Measurements from ENCODE around the gene DRP2. TPM values are rescaled to one million over a fixed set of nuclear protein-coding genes. Genes with fewer than 3 reads are reported as not detected.

Gene DRP2
- total RNA-seq, 1 donor from 2014 or later = 4.4 TPM

- H3K36me3 Mint-ChIP-seq = peaks cover 3% of the 10 kb centered on the region
These were observed 28.3 kb upstream of the DRP2 start for GRCh38 chrX:101191217-101191750.

GRCh38 chrX:101195442-101196173 lies 24.0 kb upstream of the DRP2 start:
- H3K4me1 Mint-ChIP-seq = no peaks in the 10 kb centered on the region
- no peak overlapping the region for H3K4me3 Mint-ChIP-seq
- no peak overlapping the region for H3K27ac Mint-ChIP-seq
- no peaks in the 10 kb centered on the region for H3K27me3 Mint-ChIP-seq (ENCODE audit: low read depth)
- H3K36me3 Mint-ChIP-seq = peaks cover 3% of the 10 kb centered on the region
- no peak for TF ChIP-seq CTCF (IDR thresholded peaks at IDR 0.05; ENCODE audit: unreplicated experiment)
- peaks cover 26% of the 10 kb centered on the region for H3K9me3 Mint-ChIP-seq
- no peak for DNase-seq (ENCODE audit: low spot score in 2 of 2, unreplicated experiment in 2 of 2)

More at GRCh38 chrX:101191217-101191750, 28.3 kb upstream of the DRP2 start:
- Mint-ChIP-seq H3K27ac (no peak overlapping the region), H3K4me1 (no peaks in the 10 kb centered on the region), H3K9me3 (peaks cover 60% of the 10 kb centered on the region), H3K4me3 (peak overlapping the region; percentile 51), H3K27me3 (ENCODE audit: low read depth) (no peaks in the 10 kb centered on the region)
- TF ChIP-seq CTCF (IDR thresholded peaks at IDR 0.05; ENCODE audit: unreplicated experiment) = no peak
- DNase-seq (ENCODE audit: low spot score in 2 of 2, unreplicated experiment in 2 of 2) = peak; percentile 21 to 41

- Mint-ChIP-seq H3K36me3 (no peaks in the 10 kb centered on the region), H3K27ac (peak overlapping the region; percentile 37), H3K4me3 (no peak overlapping the region), H3K4me1 (peaks cover 15% of the 10 kb centered on the region), H3K27me3 (ENCODE audit: low read depth) (no peaks in the 10 kb centered on the region), H3K9me3 (peaks cover 26% of the 10 kb centered on the region)
- DNase-seq (ENCODE audit: low spot score in 2 of 2, unreplicated experiment in 2 of 2) = no peak
- TF ChIP-seq CTCF (IDR thresholded peaks at IDR 0.05; ENCODE audit: unreplicated experiment) = no peak
These were observed 15.7 kb upstream of the DRP2 start for GRCh38 chrX:101203761-101204351.

- no peak overlapping the region for H3K4me3 Mint-ChIP-seq
- no peak for DNase-seq (ENCODE audit: low spot score in 2 of 2, unreplicated experiment in 2 of 2)
- peaks cover 27% of the 10 kb centered on the region for H3K9me3 Mint-ChIP-seq
- no peaks in the 10 kb centered on the region for H3K36me3 Mint-ChIP-seq
- no peak overlapping the region for H3K27ac Mint-ChIP-seq
- H3K27me3 Mint-ChIP-seq (ENCODE audit: low read depth) = no peaks in the 10 kb centered on the region
- peaks cover 17% of the 10 kb centered on the region for H3K4me1 Mint-ChIP-seq
- no peak for TF ChIP-seq CTCF (IDR thresholded peaks at IDR 0.05; ENCODE audit: unreplicated experiment)
These were observed 13.1 kb upstream of the DRP2 start for GRCh38 chrX:101206471-101206870.

GRCh38 chrX:101208152-101208905 lies 11.3 kb upstream of the DRP2 start:
- Mint-ChIP-seq H3K4me3 (no peak overlapping the region), H3K9me3 (peaks cover 28% of the 10 kb centered on the region), H3K27ac (peak overlapping the region; percentile 16), H3K4me1 (peaks cover 17% of the 10 kb centered on the region), H3K36me3 (no peaks in the 10 kb centered on the region), H3K27me3 (ENCODE audit: low read depth) (no peaks in the 10 kb centered on the region)
- TF ChIP-seq CTCF (IDR thresholded peaks at IDR 0.05; ENCODE audit: unreplicated experiment) = no peak
- DNase-seq (ENCODE audit: low spot score in 2 of 2, unreplicated experiment in 2 of 2) = no peak
